ENCODE measurements around the gene DALRD3. TPM values are rescaled to one million over a fixed set of nuclear protein-coding genes. Genes with fewer than 3 reads are reported as not detected.

DALRD3 gene
- total RNA-seq, 1 donor from 2014 or later = 32.9 TPM

- Mint-ChIP-seq H3K9me3 (no peaks in the 10 kb centered on the region), H3K27me3 (ENCODE audit: insufficient read depth, low read depth) (peaks cover 12% of the 10 kb centered on the region), H3K27ac (peak overlapping the region; percentile 94), H3K4me1 (peaks cover 20% of the 10 kb centered on the region), H3K4me3 (peak overlapping the region; percentile 93), H3K36me3 (peaks cover 35% of the 10 kb centered on the region)
- Histone ChIP-seq H3K4me1 (peaks cover 11% of the 10 kb centered on the region), H4K20me1 (ENCODE audit: low read depth) (no peaks in the 10 kb centered on the region), H3K27ac (no peak overlapping the region), H3K4me3 (peak overlapping the region; percentile 58), H3F3A (ENCODE audit: low read depth) (peaks cover 49% of the 10 kb centered on the region), H3K36me3 (no peaks in the 10 kb centered on the region), H2AFZ (replicated peaks) (no peak overlapping the region), H3K9ac (no peak overlapping the region), H3K4me2 (peak overlapping the region; percentile 92), H3K27me3 (no peaks in the 10 kb centered on the region), H3K79me2 (ENCODE audit: low read depth) (peaks cover 19% of the 10 kb centered on the region), H3K9me3 (ENCODE audit: low read depth) (no peaks in the 10 kb centered on the region)
- DNase-seq (ENCODE audit: low spot score) = no peak
- no peak for TF ChIP-seq EZH2phosphoT487 (IDR thresholded peaks at IDR 0.05)
Measured at GRCh38 chr3:49029563-49029884, 11.1 kb upstream of the DALRD3 start.

GRCh38 chr3:49028673-49029562 lies 10.5 kb upstream of the DALRD3 start, which contains the start of gene IMPDH2:
IMPDH2 (minus strand) TSS chr3:49029398; CDS start chr3:49029350, 48 bp downstream.
- Histone ChIP-seq H3K9ac (peak within 1 kb of the TSS; percentile 68), H3K4me1 (peaks cover 11% of the 10 kb centered on the region), H4K20me1 (ENCODE audit: low read depth) (no peaks in the 10 kb centered on the region), H3K79me2 (ENCODE audit: low read depth) (peaks cover 23% of the 10 kb centered on the region), H3K9me3 (ENCODE audit: low read depth) (no peaks in the 10 kb centered on the region), H3K36me3 (no peaks in the 10 kb centered on the region), H3K4me3 (peak within 1 kb of the TSS; percentile 58), H3K27me3 (no peaks in the 10 kb centered on the region), H2AFZ (replicated peaks) (peak within 1 kb of the TSS; percentile 27), H3F3A (ENCODE audit: low read depth) (peaks cover 54% of the 10 kb centered on the region), H3K4me2 (peak within 1 kb of the TSS; percentile 92), H3K27ac (no peak within 1 kb of the TSS)
- H3K9me3 Mint-ChIP-seq = no peaks in the 10 kb centered on the region
- H3K4me3 Mint-ChIP-seq = peak within 1 kb of the TSS; percentile 93
- DNase-seq (ENCODE audit: low spot score) = peak; percentile 98
- TF ChIP-seq, protein P1, sequence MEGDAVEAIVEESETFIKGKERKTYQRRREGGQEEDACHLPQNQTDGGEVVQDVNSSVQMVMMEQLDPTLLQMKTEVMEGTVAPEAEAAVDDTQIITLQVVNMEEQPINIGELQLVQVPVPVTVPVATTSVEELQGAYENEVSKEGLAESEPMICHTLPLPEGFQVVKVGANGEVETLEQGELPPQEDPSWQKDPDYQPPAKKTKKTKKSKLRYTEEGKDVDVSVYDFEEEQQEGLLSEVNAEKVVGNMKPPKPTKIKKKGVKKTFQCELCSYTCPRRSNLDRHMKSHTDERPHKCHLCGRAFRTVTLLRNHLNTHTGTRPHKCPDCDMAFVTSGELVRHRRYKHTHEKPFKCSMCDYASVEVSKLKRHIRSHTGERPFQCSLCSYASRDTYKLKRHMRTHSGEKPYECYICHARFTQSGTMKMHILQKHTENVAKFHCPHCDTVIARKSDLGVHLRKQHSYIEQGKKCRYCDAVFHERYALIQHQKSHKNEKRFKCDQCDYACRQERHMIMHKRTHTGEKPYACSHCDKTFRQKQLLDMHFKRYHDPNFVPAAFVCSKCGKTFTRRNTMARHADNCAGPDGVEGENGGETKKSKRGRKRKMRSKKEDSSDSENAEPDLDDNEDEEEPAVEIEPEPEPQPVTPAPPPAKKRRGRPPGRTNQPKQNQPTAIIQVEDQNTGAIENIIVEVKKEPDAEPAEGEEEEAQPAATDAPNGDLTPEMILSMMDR (IDR thresholded peaks at IDR 0.05) = peak; percentile 23
- TF ChIP-seq EZH2 (IDR thresholded peaks at IDR 0.05) (no peak), EZH2phosphoT487 (IDR thresholded peaks at IDR 0.05) (no peak)
- H3K27me3 Mint-ChIP-seq (ENCODE audit: insufficient read depth, low read depth) = peaks cover 12% of the 10 kb centered on the region
- H3K27ac Mint-ChIP-seq = peak within 1 kb of the TSS; percentile 94
- peaks cover 20% of the 10 kb centered on the region for H3K4me1 Mint-ChIP-seq
- peaks cover 32% of the 10 kb centered on the region for H3K36me3 Mint-ChIP-seq

DNA sequence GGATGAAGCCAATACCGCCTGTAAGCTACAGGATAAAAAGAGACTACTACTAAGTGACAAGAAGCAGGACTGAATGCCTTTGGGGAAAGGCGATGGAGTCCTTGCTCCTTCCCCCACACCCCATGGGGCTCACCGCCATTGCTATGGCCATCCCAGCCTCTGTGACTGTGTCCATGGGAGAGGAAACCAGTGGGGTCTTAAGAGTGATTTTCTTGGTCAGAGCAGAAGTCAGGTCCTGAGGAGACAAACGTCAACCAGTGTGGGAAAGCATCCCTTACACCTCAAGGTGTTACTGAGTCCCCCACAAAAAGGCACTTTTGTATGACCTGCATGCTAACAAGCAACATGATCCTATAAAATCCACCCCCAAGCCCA lies 9.9 kb upstream of the DALRD3 start:
- Mint-ChIP-seq H3K27ac (peak overlapping the region; percentile 62), H3K4me3 (peak overlapping the region; percentile 93), H3K9me3 (no peaks in the 10 kb centered on the region), H3K4me1 (peaks cover 24% of the 10 kb centered on the region), H3K27me3 (ENCODE audit: insufficient read depth, low read depth) (peaks cover 12% of the 10 kb centered on the region), H3K36me3 (peaks cover 37% of the 10 kb centered on the region)
- peak overlapping the region; percentile 58 for H3K4me3 ChIP-seq
- H2AFZ ChIP-seq (replicated peaks) = no peak overlapping the region
- H4K20me1 ChIP-seq (ENCODE audit: low read depth) = no peaks in the 10 kb centered on the region
- H3K9me3 ChIP-seq (ENCODE audit: low read depth) = no peaks in the 10 kb centered on the region
- H3K27me3 ChIP-seq = no peaks in the 10 kb centered on the region
- peaks cover 12% of the 10 kb centered on the region for H3K4me1 ChIP-seq
- H3K36me3 ChIP-seq = no peaks in the 10 kb centered on the region
- peak overlapping the region; percentile 68 for H3K9ac ChIP-seq
- peaks cover 28% of the 10 kb centered on the region for H3K79me2 ChIP-seq (ENCODE audit: low read depth)
- DNase-seq (ENCODE audit: low spot score) = no peak
- TF ChIP-seq EZH2phosphoT487 (IDR thresholded peaks at IDR 0.05) = no peak
- TF ChIP-seq, protein P1 (IDR thresholded peaks at IDR 0.05) = no peak
- TF ChIP-seq EZH2 (IDR thresholded peaks at IDR 0.05) = no peak
- H3K4me2 ChIP-seq = peak overlapping the region; percentile 92
- H3F3A ChIP-seq (ENCODE audit: low read depth) = peaks cover 60% of the 10 kb centered on the region
- no peak overlapping the region for H3K27ac ChIP-seq

DNA sequence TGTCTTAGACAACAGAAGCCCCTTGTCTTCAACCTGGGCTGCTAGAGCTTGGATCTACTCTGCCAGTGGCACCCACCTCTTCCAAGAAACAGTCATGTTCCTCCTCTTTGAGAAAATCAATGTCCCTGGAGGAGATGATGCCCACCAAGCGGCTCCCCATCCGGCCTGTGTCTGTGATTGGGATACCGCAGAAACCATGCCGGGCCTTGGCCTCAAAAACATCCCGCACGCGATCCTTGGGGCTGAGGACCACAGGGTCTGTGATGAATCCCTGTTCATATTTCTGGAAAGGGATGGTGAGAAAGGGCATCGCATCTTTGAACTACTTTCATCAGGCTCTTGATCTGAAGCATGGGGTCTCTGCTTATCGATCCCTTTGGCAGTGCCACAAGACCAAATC lies 9.3 kb upstream of the DALRD3 start:
- no peaks in the 10 kb centered on the region for H3K27me3 ChIP-seq
- no peak overlapping the region for H3K4me2 ChIP-seq
- H3K36me3 Mint-ChIP-seq = peaks cover 36% of the 10 kb centered on the region
- H3K4me3 ChIP-seq = no peak overlapping the region
- peak overlapping the region; percentile 74 for H3K27ac Mint-ChIP-seq
- H4K20me1 ChIP-seq (ENCODE audit: low read depth) = peaks cover 6% of the 10 kb centered on the region
- TF ChIP-seq, protein P1 (IDR thresholded peaks at IDR 0.05) = no peak
- TF ChIP-seq EZH2phosphoT487 (IDR thresholded peaks at IDR 0.05) (no peak), EZH2 (IDR thresholded peaks at IDR 0.05) (no peak)
- H3K4me1 Mint-ChIP-seq = peaks cover 29% of the 10 kb centered on the region
- H3K79me2 ChIP-seq (ENCODE audit: low read depth) = peaks cover 35% of the 10 kb centered on the region
- peaks cover 67% of the 10 kb centered on the region for H3F3A ChIP-seq (ENCODE audit: low read depth)
- peak overlapping the region; percentile 33 for H3K4me3 Mint-ChIP-seq
- DNase-seq (ENCODE audit: low spot score) = no peak
- H3K27ac ChIP-seq = no peak overlapping the region
- H3K36me3 ChIP-seq = no peaks in the 10 kb centered on the region
- no peak overlapping the region for H3K9ac ChIP-seq
- H3K27me3 Mint-ChIP-seq (ENCODE audit: insufficient read depth, low read depth) = peaks cover 14% of the 10 kb centered on the region
- H2AFZ ChIP-seq (replicated peaks) = no peak overlapping the region
- H3K4me1 ChIP-seq = peaks cover 18% of the 10 kb centered on the region
- H3K9me3 Mint-ChIP-seq = no peaks in the 10 kb centered on the region
- no peaks in the 10 kb centered on the region for H3K9me3 ChIP-seq (ENCODE audit: low read depth)
